SJSA1 (cell line): ENCODE measurements around the gene TGFA. TPM values are rescaled to one million over a fixed set of nuclear protein-coding genes. Genes with fewer than 3 reads are reported as not detected.

Source experiments
- DNase-seq, 2 experiments: peaks; one replicate each; pipeline ENCODE4 v3.0.0-alpha.2; 2015 to 2020; ENCODE audit warnings: low spot score in 2 of 2, low read depth in 1 of 2
- H3K27ac ChIP-seq: fragments of 250-450 bp; sonication (Bioruptor Pico); 2 replicates; pipeline ENCODE4 v1.5.1; 2020; ENCODE audit warnings: mild to moderate bottlenecking, moderate library complexity
- H3K27me3 ChIP-seq: fragments of 250-450 bp; sonication (Bioruptor Pico); replicated peaks from 2 replicates; pipeline ENCODE4 v1.5.1; 2020; ENCODE audit warnings: mild to moderate bottlenecking, moderate library complexity
- H3K36me3 ChIP-seq: fragments of 250-450 bp; sonication (Bioruptor Pico); 2 replicates; pipeline ENCODE4 v1.5.1; 2020; ENCODE audit warnings: mild to moderate bottlenecking
- H3K4me1 ChIP-seq: fragments of 250-450 bp; sonication (Bioruptor Pico); replicated peaks from 2 replicates; pipeline ENCODE4 v1.6.1; 2021; ENCODE audit warnings: mild to moderate bottlenecking
- H3K4me3 ChIP-seq: fragments of 250-450 bp; sonication (Bioruptor Pico); 2 replicates; pipeline ENCODE4 v1.5.1; 2020; ENCODE audit warnings: mild to moderate bottlenecking
- H3K9me3 ChIP-seq: fragments of 250-450 bp; sonication (Bioruptor Pico); replicated peaks from 2 replicates; pipeline ENCODE4 v1.5.1; 2020; ENCODE audit warnings: mild to moderate bottlenecking
- total RNA-seq: library from RNA; depleted of rRNA; stranded (reverse); fragments of >200 nt; shearing (Covaris generic); gene quantifications from 2 replicates; pipeline ENCODE4 v1.2.3, GENCODE V29; 2014; rRNA removed

Gene TGFA
- total RNA-seq, result 0.42 and 1.4 TPM in 2 replicates

DNA sequence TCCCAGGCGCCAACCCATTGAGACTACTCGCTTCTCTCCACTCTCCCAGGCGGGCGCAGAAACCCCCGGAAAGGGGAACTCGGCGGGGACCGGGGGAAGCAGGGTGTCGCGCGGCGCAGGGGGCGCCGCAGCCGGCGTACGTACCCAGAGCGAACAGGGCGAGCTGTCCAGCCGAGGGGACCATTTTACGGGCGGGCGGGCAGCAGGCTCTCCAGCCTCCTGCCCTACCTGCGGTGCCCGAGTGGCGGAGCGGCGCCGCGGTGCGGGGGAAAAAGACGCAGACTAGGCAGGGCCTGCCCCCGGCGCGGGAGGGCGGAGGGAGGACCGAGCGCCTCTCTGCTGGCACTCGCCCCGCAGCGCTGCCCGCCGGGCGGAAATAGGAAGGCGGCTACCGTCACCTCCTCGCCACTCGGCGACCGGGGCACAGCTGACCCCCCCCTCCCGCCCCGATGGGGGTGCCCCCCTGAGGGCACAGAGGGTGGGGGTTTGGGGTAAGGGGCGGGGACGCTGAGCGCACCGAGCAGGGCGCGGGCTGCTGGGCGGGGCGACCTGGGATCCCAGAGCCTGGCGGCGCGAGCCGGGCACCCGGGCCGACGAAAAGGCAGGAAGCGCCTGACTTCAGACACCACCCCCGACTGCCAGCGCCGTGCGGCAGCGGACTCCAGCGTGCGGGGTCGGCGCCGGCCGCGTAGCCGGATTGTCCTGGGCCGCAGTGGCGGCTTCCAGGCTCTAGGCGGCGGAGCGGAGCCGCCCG, at the start of gene TGFA:
Gene TGFA, minus strand, starts transcription at position 243 of the 754 bp plus-strand sequence. Its CDS starts 59 bp downstream, at position 184.
- Histone ChIP-seq H3K4me1 (peaks cover 15% of the 10 kb centered on the region), H3K9me3 (no peaks in the 10 kb centered on the region), H3K36me3 (no peaks in the 10 kb centered on the region), H3K27ac (no peak within 1 kb of the TSS), H3K4me3 (peak within 1 kb of the TSS; percentile 33), H3K27me3 (peaks cover 55% of the 10 kb centered on the region)
- DNase-seq, result peak; percentile 29 to 62

DNA sequence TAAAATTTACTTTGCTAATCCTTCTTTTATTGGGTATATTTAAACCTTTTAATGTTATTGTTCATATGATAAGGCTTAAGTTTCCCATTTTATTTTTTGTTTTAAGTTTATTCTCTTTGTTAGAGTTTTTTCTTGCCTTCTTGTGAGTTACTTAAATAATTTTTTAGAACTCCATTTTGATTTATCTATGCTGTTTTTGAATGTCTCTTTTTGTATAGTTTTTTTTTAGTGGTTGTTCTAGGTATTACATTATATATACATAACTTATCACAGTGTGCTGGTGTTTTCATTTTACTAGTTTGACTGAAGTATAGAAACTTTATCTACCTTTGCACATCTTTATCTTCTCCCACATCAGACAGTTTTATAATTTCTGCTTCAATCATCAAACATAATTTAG, 49.4 kb upstream of the TGFA start:
- Histone ChIP-seq H3K4me1 (no peaks in the 10 kb centered on the region), H3K9me3 (no peaks in the 10 kb centered on the region), H3K27me3 (no peaks in the 10 kb centered on the region), H3K4me3 (no peak overlapping the region), H3K27ac (no peak overlapping the region), H3K36me3 (no peaks in the 10 kb centered on the region)
- DNase-seq, result no peak

DNA sequence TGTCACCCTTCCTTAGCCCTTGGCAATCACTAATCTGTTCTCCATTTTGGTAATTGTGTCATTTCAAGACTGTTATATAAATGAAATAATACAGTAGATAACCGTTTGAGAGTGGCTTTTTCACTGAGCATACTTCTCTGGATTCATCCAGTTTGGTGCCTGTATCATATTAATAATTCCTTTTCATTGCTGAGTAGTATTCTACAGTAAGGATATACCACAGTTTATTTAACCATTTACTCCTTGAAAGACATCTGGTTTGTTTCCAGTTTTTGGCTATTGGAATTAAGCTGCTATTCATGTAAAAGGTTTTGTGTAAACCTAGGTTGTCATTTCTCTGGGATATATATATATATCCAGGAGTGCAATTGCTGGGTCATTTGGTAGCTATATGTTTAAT, 44.6 kb upstream of the TGFA start:
- no peaks in the 10 kb centered on the region; the same call in 1 of the 2 replicates for H3K27me3 ChIP-seq
- H3K36me3 ChIP-seq, result no peaks in the 10 kb centered on the region
- H3K4me3 ChIP-seq, result no peak overlapping the region
- no peak for DNase-seq
- H3K9me3 ChIP-seq, result no peaks in the 10 kb centered on the region
- peaks cover 12% of the 10 kb centered on the region for H3K4me1 ChIP-seq
- H3K27ac ChIP-seq, result no peak overlapping the region

DNA sequence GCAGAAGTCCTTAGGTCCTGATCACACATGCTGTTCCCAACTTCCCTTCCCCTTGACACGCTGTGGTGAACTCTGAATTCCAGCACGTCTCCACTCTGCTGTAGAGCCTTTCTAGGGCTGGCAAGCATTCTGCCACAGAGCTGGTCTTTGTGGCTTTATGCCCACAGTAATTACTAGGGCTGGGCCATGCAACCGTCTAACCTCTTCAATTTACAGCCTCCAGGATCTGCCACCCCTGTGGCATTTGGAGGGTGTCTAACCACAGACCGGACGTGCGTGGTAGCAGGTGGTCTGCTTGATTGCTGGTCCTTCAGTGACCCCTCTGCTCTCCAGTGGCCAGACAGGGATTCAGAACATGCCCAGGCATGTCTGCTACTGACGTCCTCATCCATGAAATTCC, 43.1 kb upstream of the TGFA start:
- H3K27ac ChIP-seq, result peak overlapping the region; percentile 26
- H3K36me3 ChIP-seq, result no peaks in the 10 kb centered on the region
- no peaks in the 10 kb centered on the region; the same call in 1 of the 2 replicates for H3K27me3 ChIP-seq
- peak in 1 of 2 experiments; percentile 29 for DNase-seq
- H3K4me1 ChIP-seq, result peaks cover 12% of the 10 kb centered on the region
- no peaks in the 10 kb centered on the region for H3K9me3 ChIP-seq
- no peak overlapping the region for H3K4me3 ChIP-seq

DNA sequence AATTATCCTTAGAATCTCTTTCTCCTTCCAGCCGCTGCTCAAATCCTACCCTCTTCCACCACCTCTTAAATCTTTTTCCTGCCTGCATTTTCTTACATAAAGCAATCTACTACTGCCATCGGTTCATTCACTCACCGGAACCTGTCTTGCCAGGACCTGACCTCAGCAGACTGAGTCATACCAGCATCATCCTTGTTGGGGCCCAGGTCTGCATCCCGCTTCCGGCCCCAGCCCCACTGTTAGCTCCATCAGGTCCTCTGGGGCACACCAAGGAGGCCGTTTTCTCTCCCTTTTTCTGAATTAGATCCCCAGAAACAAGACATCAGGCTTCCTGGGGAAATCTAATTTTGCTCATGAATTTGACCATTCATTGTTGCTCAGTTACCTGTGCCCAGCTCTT, 42.7 kb upstream of the TGFA start:
- H3K27me3 ChIP-seq, result no peaks in the 10 kb centered on the region; the same call in 1 of the 2 replicates
- peaks cover 12% of the 10 kb centered on the region for H3K4me1 ChIP-seq
- no peak overlapping the region for H3K4me3 ChIP-seq
- peak overlapping the region; percentile 26 for H3K27ac ChIP-seq
- DNase-seq, result peak in 1 of 2 experiments; percentile 23
- H3K36me3 ChIP-seq, result no peaks in the 10 kb centered on the region
- no peaks in the 10 kb centered on the region for H3K9me3 ChIP-seq

DNA sequence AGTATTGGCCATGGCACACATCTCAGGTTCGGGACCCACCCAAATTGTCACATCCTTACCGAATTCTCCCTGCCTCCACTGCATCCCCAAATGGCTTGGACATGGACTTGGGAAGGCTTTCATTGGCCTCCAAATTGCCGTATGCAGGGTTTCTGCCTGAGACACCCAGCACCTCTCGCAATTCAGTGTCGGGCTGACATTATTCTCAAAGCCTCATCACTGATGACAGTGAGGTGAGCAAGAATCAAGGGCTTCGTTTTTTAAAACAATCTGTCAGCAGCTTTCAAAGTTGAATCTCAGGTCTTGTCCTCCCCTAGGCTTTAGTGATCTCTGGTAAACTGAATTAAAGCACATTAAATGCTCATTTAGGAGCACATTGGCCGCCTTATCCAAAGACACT, 29.5 kb upstream of the TGFA start:
- no peak for DNase-seq
- H3K27me3 ChIP-seq, result no peaks in the 10 kb centered on the region
- no peaks in the 10 kb centered on the region for H3K36me3 ChIP-seq
- no peak overlapping the region for H3K4me3 ChIP-seq
- H3K9me3 ChIP-seq, result no peaks in the 10 kb centered on the region
- H3K27ac ChIP-seq, result no peak overlapping the region
- H3K4me1 ChIP-seq, result no peaks in the 10 kb centered on the region

DNA sequence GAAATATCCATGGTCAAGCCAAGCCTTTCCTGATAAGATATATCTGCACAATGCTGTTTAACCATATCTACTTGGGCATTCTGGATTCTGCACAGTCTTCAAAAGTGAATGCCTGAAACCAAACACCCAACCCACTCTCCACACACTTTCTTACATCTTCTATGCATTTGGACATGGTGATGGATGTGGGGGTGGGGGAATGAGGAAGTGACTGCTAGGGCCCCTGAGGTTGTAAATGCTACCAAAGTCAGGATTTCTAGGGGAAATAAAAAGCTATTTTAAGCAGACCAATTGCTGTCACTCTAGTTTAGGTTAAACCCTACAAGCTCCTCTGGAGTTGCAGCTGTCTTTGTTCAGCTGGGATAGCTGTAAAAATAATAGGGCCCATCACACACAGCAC, 26.7 kb upstream of the TGFA start:
- H3K36me3 ChIP-seq, result no peaks in the 10 kb centered on the region
- no peaks in the 10 kb centered on the region for H3K4me1 ChIP-seq
- H3K4me3 ChIP-seq, result no peak overlapping the region
- H3K9me3 ChIP-seq, result no peaks in the 10 kb centered on the region
- H3K27ac ChIP-seq, result no peak overlapping the region
- no peaks in the 10 kb centered on the region; the same call in 1 of the 2 replicates for H3K27me3 ChIP-seq
- DNase-seq, result no peak

DNA sequence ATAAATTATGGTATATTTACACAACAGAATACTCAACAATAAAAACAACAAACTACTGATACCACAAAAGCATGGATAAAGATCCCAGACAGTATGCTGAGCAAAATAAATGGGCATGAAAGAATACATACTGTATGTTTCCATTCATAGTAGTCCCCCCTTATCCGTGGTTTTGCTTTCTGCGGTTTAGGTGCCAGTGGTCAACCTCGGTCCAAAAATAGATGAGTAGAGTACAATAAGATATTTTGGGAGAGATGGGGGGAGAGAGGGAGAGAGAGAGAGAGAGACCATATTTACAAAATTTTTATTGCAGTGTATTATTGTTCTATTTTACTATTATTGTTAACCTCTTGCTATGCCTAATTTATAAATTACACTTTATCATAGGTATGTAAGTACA, 21.0 kb upstream of the TGFA start:
- Histone ChIP-seq H3K9me3 (no peaks in the 10 kb centered on the region), H3K27ac (no peak overlapping the region), H3K36me3 (no peaks in the 10 kb centered on the region), H3K27me3 (peaks cover 2% of the 10 kb centered on the region; the same call in 1 of the 2 replicates), H3K4me1 (no peaks in the 10 kb centered on the region), H3K4me3 (no peak overlapping the region)
- no peak for DNase-seq

DNA sequence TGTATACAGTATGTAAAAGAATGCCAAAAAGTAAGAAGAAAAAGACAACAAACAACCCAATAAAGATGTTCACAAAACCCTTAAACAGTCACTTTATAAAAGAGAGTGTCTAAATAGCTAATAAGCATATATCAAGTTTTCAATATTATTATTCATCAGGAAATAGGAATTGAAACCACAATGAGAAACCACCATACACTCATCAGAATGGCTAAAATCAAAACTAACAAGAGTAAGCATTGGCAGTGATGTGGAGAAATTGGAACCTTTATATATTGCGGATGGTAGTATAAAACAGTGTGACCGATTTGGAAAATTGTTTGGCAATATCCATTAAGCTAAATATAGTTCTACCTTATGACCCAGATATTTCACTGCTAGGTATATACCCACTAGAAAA, 20.5 kb upstream of the TGFA start:
- H3K36me3 ChIP-seq, result no peaks in the 10 kb centered on the region
- H3K27me3 ChIP-seq, result peaks cover 3% of the 10 kb centered on the region; the same call in 1 of the 2 replicates
- no peaks in the 10 kb centered on the region for H3K9me3 ChIP-seq
- no peak overlapping the region for H3K27ac ChIP-seq
- no peaks in the 10 kb centered on the region for H3K4me1 ChIP-seq
- no peak for DNase-seq
- no peak overlapping the region for H3K4me3 ChIP-seq

DNA sequence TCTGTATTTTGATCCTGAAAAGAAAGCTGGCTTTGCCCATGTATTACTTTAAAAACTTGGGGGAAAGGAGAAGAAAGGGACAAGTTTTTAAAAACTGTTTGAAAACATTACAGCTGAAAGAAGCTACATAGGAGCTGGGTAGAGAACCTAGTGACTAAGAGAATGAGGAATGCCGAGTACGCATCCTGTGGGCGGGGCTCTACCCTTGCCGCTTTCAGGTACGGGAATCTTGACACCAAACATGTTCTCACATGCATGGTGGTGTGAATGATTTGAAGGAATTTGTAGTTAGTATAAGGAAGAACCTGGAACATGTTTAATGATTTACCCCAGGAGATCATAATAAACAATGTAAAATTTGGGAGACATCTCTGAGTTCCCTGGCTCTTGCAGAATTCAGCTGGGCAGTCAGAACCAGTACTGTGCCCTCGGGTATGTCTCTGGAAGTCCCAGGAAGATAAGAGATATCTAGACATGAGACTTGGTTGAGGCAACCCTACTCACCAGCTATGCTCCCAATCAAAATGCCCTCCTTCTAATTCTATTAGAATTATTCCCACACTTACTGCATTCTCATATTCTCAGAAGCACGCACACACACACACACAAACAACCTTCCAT, 16.5 kb upstream of the TGFA start:
- peaks cover 3% of the 10 kb centered on the region; the same call in 1 of the 2 replicates for H3K27me3 ChIP-seq
- H3K9me3 ChIP-seq, result no peaks in the 10 kb centered on the region
- DNase-seq, result no peak
- no peaks in the 10 kb centered on the region for H3K36me3 ChIP-seq
- H3K4me3 ChIP-seq, result no peak overlapping the region
- H3K4me1 ChIP-seq, result no peaks in the 10 kb centered on the region
- H3K27ac ChIP-seq, result no peak overlapping the region

DNA sequence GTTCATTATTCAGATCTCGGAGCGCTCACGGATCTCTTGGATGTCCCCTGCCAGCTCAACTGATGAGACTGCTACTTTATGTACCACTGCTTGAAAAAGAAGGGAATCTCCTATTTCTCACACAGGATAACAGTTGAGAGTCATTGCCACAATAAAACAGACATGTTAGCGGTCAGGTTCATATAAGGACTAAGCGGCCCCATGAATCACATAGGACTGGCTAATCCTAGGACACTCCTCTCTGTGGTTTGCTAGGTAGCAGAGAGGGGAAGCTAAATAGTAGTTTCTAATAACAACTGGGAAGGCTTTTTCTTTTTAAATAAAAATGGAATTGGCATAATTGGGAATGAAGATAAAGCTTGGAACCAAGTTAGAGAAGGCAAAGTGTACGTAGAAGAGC, 15.9 kb upstream of the TGFA start:
- Histone ChIP-seq H3K4me3 (no peak overlapping the region), H3K9me3 (no peaks in the 10 kb centered on the region), H3K27me3 (peaks cover 3% of the 10 kb centered on the region; the same call in 1 of the 2 replicates), H3K27ac (no peak overlapping the region), H3K4me1 (no peaks in the 10 kb centered on the region), H3K36me3 (no peaks in the 10 kb centered on the region)
- no peak for DNase-seq

DNA sequence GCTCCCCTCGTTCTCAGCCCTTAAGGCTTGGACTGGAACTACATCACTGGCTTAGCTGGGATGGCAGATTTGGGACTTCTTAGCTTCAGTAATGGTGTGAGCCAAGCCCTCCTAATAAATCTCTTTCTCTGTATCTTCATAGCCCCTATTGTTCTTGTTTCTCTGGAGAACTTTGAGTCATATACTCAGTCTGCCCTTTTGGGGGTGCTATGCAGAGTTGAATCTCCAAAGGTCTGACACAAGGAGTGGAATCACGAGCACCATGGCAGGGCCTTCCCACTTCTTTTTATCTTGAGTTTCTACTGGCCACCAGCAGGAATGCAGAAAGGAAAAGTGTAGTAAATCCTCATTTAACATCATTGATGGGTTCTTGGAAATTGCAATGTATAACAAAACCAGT, 13.3 kb upstream of the TGFA start:
- H3K4me1 ChIP-seq, result no peaks in the 10 kb centered on the region
- no peaks in the 10 kb centered on the region for H3K36me3 ChIP-seq
- H3K9me3 ChIP-seq, result no peaks in the 10 kb centered on the region
- 0 out of 2 replicates have a peak, but pooled peaks cover 3% of the 10 kb centered on the region for H3K27me3 ChIP-seq
- DNase-seq, result no peak
- H3K4me3 ChIP-seq, result no peak overlapping the region
- no peak overlapping the region for H3K27ac ChIP-seq

DNA sequence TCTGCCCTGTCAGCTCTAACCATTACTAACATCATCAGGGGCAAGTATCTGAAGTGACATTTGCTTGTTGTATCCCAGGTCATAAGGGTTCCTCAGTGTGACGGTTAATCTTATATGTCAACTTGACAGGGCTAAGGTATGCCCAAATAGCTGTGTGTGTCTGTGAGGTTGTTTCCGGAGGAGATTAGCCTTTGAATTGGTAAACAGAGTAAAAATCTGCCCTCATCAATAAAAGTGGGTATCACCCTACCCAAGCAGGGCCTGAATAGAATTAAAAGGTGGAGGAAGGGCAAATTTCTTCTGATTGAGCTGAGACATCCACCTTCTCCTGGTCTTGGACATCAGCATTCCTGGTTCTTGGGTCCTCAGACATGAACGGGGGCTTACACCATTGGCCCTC, 12.8 kb upstream of the TGFA start:
- H3K36me3 ChIP-seq, result no peaks in the 10 kb centered on the region
- H3K27ac ChIP-seq, result no peak overlapping the region
- H3K9me3 ChIP-seq, result no peaks in the 10 kb centered on the region

DNA sequence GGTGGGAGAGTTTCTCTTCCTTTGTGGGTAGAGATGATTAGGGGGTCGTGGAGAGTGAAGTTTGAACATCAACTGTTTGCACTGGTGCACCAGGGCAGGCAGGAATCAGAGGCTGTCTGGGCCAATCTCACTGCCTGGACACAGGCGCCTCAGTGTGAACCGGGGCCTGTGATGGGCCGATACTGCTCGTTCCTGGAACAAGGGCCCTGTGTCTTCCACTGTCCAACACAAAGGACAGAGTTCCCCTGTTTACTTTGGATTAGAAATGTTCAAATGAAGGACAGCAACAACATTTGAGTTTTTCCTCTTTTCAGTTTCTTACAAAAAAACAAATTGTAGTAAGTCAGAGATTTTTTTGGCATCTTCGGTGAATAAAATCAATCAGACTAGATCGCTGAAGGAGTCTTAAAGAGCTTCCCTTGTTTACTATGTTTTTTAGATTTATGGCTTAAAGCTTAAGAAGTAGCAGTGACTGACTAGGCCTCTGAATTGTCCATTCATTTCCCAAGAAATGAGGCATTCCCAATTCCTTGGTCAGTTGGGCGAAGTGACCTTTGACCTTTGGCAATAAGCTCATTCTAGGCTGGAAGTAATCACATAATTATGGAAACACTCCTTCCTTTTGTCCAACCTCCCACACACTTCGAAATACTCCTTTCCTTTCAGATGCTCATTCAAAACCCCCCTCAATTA, 11.6 kb upstream of the TGFA start:
- Histone ChIP-seq H3K4me1 (no peaks in the 10 kb centered on the region), H3K9me3 (no peaks in the 10 kb centered on the region), H3K27me3 (0 out of 2 replicates have a peak, but pooled peaks cover 3% of the 10 kb centered on the region), H3K27ac (no peak overlapping the region), H3K4me3 (no peak overlapping the region), H3K36me3 (no peaks in the 10 kb centered on the region)
- DNase-seq, result no peak

More for the DNA sequence above, 12.8 kb upstream of the TGFA start:
- Histone ChIP-seq H3K4me1 (no peaks in the 10 kb centered on the region), H3K27me3 (0 out of 2 replicates have a peak, but pooled peaks cover 3% of the 10 kb centered on the region), H3K4me3 (no peak overlapping the region)
- no peak for DNase-seq
